Hematopoietic multipotent progenitor cell treated with erythropoietin and hydrocortisone succinate and interleukin-3 and kit ligand, for 15 days (in vitro differentiated cells): ENCODE results near the gene MTHFD1L.

Experiments used
- DNase-seq: peaks from one replicate; pipeline ENCODE4 v3.0.0-alpha.2; 2015; ENCODE audit warnings: low spot score

MTHFD1L gene

DNA sequence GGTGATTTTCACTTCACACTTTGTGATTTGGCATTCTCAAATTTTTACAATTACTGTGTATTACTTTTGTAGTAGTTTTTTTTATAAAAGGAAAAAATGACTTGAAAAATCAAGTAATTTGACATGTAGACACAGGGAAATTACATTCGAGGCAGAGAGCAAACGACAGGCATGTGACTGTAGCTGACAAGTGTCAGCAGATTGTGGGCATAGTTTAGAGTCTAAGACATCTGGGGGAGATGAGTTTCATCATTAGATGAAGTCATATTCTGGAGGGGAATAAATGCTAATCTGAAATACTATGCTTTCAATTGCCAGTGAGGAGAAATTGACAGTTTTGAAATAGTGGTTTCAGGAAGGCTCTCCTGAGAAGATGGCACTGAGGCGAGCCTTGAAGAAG is 126.0 kb downstream of the MTHFD1L start:
- no peak for DNase-seq

DNA sequence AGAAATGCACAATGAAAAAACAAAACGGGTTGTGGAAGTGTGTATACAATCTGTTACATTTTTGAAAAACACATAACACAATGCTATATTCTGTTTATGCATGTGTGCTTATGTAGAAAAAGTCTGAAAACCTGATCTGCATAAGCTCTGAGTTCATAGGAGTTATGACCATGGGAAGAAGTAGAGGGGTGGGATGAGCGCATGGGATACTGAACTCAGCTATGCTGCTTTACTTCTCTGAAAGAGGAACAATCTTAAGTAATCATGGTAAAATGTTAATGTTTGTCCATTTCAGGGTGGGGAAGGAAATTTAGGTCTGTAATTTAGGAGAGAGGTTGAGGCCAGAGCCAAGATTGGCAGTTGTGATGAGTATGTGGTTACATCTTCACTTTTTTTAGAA is 126.8 kb downstream of the MTHFD1L start:
- DNase-seq, result no peak

DNA sequence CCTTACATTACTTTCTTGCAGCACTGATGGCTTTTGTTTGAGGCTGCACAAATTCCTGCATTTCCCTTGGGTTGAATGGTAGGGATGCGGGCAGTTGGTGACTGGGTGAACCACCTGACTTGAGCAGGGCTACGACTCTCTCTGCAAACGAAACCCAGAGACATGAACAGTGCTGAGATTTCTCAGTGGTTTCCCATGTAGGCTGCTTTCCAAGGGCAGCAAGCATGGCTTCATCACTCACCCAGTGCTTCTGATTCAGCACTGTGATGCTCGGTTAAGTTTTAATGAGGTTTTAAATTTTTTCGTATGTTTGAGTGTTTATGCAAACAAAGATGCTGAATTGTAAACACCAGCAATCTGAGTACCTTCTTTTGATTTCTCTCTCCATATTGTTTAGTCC is 127.2 kb downstream of the MTHFD1L start:
- no peak for DNase-seq

DNA sequence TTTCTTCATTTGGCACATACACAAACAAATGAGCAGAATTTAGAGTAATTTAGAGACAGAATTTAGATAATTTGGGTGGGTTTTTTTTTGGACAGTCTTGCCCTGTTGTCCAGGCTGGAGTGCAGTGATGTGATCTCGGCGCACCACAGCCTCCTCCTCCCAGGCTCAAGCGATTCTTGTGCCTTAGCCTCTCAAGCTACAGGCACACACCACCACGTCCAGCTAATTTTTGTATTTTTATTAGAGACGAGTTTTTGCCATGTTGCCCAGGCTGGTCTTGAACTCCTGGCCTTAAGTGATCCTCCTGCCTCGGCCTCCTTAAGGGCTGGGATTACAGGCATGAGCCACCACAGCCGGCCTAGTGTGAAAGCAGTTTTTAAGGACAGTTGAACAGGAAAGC is 127.8 kb downstream of the MTHFD1L start:
- no peak for DNase-seq

DNA sequence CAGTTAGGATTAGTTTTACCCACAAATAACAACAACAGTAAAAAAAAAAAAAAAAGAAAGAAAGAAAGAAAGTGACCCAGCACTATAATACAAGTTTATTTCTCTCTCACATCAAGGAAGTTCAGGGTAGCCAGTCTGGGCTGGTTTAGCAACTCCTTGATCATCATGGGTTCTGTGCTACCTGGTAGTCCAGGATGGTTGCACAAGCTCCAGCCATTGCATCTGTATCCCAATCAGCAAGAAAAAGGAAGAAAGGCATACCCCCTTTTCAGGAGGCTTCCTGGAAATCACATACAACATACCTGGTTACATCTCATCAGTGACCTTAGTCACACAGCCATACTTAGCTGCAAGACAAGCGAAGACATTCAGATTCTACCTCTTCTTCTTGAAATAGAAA is 128.5 kb downstream of the MTHFD1L start:
- DNase-seq, result no peak

DNA sequence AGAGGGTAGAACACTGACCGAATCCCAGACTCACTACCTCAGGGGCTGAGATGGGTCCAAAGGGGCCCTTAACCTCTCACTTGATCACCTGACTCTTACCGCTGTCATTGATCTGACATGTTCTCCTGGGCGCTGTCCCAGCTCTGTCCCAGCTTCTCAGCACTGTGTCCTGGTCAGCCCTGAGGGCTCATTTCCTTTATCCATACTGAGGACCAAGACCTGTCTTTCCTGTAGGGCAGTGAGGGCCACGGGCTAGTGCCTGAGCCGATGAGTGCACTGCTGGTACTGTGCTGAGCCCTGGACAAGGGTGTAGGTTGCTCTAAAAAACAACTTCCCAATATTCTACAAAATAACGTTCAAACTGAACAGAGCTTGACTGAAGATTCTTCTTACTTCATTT is 131.5 kb downstream of the MTHFD1L start:
- DNase-seq, result no peak

DNA sequence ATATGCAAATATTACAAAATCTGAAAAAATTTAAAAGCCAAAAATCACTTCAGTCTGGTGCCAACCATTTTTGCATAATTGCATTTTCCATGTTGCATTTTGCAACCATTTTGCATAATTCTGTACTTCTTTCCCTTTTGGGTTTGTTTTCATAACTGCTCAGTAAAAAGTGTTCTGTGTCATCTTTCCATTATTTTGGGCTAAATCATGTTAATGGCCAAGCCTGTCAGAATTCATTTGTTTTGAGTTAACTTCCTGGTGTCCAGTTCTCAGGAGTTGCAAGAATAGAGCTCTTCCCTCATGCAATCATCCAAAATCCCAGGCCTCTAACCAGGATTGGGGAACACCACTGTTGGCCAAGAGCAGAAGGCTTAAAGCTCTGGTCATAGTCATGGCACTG is 133.6 kb downstream of the MTHFD1L start:
- no peak for DNase-seq

DNA sequence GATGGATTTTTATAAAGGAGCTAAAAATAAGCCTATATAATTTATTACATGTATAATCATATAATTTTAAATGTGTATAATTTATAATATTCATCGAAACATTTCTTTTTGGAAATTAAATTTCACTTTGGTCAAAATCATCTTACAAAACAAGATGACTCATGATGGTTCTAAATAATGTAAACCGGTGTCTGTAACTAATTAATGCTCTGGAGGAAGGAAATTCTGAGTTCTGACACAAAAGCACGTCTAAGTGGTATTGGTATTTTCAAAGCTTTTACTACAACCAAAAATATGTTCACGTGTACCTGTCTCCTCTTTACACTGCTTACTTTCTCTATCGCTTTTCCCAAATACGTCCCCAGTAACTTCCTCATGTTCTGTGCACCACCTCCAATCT is 134.1 kb downstream of the MTHFD1L start:
- no peak for DNase-seq

DNA sequence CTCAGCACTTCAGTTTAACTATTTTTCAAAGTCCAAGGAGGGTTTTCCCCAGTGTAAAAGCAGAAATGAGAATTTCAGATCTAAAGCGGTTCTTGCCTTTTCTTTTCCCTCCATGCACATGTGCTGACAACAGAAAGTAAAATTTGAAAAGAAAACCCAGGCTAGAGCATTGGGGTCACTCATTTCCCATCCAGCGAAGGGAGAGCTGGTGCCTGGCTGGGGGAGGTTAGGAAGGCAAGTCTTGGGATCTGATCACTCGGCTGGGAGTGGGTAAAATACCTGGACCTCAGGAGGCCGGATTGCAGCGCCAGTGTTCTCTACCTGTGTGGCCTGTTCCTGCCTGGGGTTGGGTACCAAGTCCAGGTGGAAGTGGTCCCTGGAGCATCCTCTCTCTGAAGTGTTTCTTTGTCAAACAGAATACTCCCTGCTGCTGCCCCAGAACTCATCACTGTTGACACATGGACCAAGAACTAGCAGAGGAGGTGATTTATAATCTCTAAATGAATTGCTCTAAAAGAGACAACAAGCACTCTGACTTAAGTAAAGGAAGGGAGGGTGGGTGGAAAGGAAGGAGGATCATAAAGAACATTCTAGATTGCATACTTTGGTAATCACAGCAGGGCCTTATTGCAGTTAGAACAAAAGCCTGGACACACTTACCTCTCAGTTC is 136.0 kb downstream of the MTHFD1L start:
- DNase-seq, result no peak

DNA sequence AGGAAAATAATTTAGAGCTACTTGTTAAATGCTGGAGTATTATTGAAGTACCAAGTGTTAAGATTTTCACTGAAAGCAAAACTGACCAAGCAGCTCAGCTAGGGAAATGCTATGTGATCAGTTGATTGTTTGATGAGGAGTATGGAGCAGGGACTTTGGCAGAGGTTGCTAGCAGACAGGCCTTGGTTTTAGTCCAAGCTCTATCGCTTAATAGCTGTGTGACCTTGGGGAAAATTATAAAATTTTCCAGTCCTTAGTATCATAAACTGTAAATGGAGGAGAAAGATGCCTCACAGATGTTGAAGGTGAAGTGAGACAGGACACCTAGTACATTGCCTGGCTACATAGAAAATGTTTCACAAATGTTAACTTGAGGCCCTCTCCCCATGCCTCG is 136.6 kb downstream of the MTHFD1L start:
- no peak for DNase-seq

DNA sequence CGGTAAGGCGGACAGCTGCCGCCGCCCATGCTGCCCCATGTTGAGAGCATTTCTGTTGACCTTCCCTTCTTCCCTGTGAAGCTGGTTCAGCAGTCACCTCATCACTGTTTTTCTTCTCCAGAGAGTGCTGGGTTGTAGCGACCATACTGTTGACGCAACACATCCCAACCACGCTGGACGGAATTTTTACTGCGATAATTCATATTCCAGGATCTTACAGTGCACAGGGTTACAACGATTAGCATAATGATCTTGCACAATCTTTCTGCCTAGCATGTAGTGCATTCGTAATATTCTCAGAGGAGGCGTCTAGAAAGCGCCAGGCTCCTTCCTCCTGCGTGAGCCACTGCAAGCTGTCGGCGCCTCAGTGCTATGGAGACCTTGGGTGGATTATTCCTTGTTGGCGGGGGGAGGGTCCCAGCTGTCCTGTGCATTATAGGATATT is 137.0 kb downstream of the MTHFD1L start:
- no peak for DNase-seq

DNA sequence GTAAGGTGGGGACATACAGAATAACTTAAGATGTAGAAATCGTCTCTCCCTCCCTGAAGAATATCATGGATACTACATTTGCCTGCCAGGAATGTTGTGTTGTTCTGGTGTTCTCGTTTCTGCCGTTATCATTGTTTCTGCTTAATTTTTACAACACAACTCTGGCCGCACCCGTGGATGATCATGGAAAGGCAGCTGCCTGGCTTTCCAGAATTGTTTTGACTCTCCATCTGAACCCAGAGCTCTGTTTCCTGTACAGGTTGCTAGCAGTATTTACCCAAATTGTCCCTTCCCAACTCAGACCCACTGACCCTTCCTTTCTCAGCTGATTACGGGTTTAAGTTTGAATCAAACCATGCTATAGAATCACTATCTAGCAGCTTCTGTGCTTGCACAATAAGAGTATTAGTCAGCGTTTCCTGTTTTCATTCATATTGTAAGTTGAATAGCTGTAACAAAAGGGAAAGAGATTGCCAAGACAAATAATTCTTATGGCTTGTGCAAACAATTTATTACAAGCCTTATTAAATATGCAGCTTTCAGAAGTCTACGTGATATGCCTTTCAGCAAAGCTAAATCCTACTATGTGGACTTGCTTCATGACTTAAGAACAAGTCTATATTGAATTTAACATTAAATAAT is 139.0 kb downstream of the MTHFD1L start:
- no peak for DNase-seq

DNA sequence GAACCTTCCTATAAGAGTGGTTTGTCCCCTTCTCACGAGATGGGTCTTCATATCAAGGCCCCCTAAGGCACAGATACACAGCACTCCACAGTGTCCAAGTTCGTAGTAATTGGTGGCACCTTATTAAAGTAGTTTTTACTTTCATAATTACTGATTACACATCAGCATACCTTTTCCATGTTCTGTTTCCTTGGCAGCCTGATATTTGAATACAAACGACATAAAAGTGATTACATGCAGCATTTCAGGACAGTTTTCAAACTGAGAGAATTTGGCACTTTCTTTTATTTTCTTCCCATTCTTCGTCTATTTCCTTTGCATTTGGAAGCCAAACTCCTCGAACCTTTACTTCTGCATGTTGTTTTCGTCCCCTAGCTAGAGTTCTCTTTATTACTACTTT is 139.7 kb downstream of the MTHFD1L start:
- DNase-seq, result no peak

DNA sequence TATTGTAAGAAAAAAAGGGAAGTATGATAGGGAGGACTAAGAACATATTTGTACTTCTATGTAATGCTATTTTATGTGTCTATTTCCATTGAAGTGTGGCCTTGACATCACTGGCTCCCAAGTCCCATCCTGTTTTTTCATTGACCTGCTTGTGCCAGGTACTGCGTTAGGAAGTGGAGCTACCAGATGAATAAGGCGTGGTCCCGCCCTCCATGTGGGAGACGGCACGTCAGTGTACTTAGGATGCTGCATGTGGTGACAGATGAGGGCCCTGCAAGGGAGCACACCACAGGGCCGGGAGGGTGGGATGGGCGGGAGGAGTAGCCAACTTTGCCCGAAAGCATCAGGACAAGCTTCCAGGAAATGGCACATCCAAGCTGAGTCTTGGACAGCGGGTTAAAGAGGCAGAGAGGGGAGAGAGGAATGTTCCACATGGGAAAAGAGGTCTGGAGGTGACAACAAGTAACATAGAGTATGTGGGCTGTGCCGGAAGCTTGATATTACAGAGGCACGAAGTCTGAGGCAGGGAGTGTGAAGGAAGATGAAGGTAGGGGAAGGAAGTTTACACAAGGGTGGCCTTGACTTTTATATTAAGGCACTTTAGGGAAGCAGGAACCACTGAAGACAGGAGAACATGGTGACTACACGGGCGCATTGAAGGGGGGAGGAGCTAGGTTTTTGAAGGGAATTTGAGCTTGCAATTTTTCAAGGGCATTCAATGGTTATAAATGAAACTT is 140.6 kb downstream of the MTHFD1L start:
- DNase-seq, result no peak

DNA sequence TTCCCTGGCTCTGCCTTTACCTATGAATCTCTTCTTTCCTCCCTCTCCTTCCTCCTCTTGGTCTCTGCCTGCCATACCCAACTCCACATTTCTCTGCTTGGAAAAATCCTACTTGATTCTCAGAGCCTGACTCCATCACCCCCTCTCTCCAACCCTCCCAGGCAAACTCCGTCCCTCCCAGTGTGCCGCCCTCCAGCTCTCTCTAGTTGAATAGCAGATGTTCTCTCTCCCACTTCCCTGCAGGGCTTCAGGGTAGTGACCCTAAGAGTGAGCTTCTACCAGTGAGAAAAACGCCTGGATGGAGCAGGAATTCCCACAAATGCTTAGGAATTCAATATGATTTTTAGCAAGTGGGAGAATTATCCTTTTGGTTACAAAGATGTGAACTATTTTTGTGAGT is 141.6 kb downstream of the MTHFD1L start:
- DNase-seq, result no peak

DNA sequence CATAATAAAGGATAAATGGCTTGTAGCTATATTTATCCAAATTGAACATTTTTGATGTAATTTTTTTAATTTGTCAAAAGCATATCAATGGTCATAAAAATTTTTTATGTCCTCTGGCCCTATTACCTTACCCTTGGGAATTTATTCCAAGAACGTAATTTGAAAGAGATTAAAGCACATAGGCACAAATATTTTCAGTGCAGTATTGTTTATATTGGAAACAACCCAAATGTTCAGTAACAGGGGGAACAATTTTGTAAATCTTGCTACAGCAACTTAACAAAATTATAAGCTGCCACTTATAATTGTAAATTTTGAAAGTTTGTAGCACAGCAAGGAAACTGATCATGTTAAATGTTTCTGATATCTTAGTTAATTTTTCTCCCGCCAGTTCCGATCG is 142.4 kb downstream of the MTHFD1L start:
- DNase-seq, result no peak

DNA sequence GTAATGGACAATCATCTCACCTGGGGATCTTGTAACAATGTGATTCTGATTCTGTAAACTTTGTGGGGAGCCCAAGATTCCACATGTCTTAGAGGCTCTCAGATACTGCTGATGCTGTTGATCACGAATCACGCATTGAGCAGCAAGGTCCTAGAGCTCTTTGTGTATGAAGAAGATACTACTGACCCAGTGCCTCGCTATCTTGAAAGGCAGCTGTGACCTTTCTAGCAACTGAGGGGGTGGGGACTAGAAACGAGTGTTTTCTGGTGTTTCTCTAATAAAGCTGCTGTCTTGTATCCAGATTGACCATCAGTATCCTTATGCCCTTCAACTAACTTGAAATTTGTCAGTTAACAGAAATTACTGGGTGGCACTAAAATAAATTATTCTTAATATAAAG is 142.9 kb downstream of the MTHFD1L start:
- DNase-seq, result no peak

DNA sequence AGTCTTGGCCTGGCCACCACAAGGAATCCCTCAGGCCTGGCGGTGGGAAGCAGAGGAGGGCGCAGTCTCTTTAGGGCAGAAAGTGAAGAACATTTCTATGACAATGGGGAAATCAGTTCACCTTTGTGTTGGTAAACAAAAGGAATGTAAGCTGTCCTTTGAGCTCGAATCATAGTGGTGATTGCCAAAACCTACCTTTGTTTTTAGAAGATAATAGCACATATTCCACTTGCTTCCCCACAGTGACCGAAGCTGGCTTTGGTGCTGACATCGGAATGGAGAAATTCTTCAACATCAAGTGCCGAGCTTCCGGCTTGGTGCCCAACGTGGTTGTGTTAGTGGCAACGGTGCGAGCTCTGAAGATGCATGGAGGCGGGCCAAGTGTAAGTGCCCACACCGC is 144.1 kb downstream of the MTHFD1L start:
- DNase-seq, result no peak

DNA sequence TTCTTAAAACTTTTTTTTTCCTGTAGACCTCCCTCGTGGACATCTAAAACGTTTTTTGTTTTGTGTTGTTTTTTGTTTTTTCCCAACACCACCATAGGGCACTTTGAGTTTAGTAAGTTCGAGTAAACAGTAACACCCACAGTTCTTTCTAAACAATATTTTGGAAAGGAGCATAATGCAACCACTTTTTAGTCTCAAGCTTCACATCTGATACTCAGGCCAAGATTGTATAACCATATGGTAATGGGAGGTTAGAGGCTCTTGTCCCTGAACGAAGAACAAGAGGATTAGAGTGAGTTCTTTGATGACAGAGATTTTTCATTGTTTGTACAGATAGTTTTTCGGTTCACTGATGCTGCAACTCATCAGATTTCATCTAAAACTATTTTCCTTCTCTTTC is 144.6 kb downstream of the MTHFD1L start:
- no peak for DNase-seq

DNA sequence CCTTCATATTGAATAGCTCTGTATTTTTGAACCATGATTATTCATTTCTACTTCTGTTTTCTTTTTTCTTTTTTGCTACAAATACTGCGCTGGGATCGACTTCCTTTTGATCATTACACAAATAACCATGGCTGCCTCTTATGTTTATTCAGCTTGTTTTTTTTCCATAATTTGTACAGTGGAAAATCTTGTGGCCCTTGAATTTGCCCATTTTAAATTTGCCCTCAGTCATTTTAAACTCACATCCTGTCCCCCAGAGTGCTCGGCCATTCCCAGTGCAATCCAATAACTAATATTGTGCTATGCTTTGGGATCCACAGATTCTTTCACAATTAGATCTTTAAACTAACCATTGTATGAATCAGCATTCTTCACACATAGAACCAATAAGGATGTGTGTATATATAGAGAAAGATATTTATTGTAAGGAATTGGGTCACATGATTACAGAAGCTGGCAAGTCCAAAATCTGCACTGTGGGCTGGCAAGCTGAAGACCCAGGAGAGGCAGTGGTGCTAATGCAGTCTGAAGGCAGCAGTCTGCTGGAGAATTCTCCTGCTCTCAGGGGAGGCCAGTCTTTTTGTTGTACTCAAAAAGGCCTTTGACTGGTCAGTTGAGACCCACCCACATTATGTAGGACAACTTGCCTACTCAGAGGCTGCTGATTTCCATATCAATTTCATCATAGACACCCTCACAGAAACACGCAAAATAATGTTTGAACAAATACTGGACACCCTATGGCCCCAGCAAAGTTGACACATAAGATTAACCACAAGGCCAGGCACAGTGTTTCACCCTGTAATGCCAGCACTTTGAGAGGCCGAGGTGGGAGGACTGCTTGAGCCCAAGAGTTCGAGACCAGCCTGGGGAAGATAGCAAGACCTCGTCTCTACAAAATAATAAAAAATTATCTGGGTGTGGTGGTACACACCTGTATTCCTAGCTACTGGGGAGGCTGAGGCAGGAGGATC is 147.1 kb downstream of the MTHFD1L start:
- no peak for DNase-seq

DNA sequence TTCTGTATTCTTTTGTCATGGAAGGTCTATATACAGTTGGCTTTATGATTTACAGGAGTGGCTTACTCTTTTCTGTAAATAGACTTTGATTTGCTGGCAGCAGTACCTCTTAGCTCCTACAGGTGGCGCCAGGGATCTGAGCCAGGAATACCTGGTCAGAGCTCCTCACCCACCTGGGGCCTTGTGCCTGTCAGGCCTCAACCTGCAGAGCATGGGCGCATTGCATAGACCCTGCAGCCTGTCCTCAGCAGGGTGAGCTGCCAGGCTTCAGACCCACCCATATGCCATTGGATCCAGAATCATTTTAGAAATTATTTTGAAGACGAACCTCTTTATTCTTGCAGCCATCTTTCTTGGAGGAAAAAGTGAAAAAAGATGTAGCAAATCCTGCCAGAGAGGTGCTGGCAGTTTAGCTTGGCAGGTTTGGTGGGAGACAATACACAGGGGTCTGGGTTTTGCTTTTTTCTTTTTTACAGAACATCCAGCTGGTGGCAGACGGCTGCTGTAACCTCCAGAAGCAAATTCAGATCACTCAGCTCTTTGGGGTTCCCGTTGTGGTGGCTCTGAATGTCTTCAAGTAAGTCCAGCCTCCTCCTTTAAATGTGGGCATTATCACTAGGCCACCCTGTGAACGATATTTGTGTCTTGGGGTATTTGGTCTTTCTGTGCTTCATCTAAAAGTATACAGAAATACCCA is 149.1 kb downstream of the MTHFD1L start:
- peak; percentile 61 for DNase-seq
